Trophoblast cell (in vitro differentiated cells and primary cell): ENCODE results near the gene ATG7.

Experiments used
- DNase-seq, 2 donors: peaks; one replicate each; pipeline ENCODE4 v3.0.0-alpha.2; 2016
- H2AFZ ChIP-seq: 2 replicates; pipeline ENCODE4 v1.6.1; 2013; ENCODE audit warnings: low read length, moderate library complexity, mild to moderate bottlenecking; ENCODE audit not compliant: insufficient read depth, poor library complexity
- H2AK5ac ChIP-seq: 2 replicates; pipeline ENCODE4 v1.6.1; 2013; ENCODE audit warnings: mild to moderate bottlenecking, low read length
- H2BK120ac ChIP-seq: 2 replicates; pipeline ENCODE4 v1.6.1; 2013; ENCODE audit warnings: low read length, mild to moderate bottlenecking, moderate library complexity; ENCODE audit not compliant: insufficient read depth, poor library complexity
- H2BK12ac ChIP-seq: 2 replicates; pipeline ENCODE4 v1.6.1; 2013; ENCODE audit warnings: mild to moderate bottlenecking, low read length, moderate library complexity
- H2BK5ac ChIP-seq: 2 replicates; pipeline ENCODE4 v1.6.1; 2013; ENCODE audit warnings: low read length, low read depth, moderate library complexity, mild to moderate bottlenecking; ENCODE audit not compliant: poor library complexity
- H3K14ac ChIP-seq: 2 replicates; pipeline ENCODE4 v1.6.1; 2013; ENCODE audit warnings: mild to moderate bottlenecking, low read length
- H3K18ac ChIP-seq: 2 replicates; pipeline ENCODE4 v1.6.1; 2013; ENCODE audit warnings: mild to moderate bottlenecking, low read length
- H3K23ac ChIP-seq: 2 replicates; pipeline ENCODE4 v1.6.1; 2013; ENCODE audit warnings: low read length
- H3K27ac ChIP-seq: 2 replicates; pipeline ENCODE4 v1.5.1; 2013; ENCODE audit warnings: low read depth, mild to moderate bottlenecking, inconsistent platforms, low read length, moderate library complexity
- H3K27me3 ChIP-seq: 2 replicates; pipeline ENCODE4 v1.6.1; 2013; ENCODE audit warnings: inconsistent platforms, mild to moderate bottlenecking, low read length, moderate library complexity; ENCODE audit not compliant: insufficient read depth
- H3K36me3 ChIP-seq, 2 experiments: 1 replicate in 1 of 2; 2 replicates in 1 of 2; pipeline ENCODE4 v1.6.1; 2013; ENCODE audit warnings: low read length in 2 of 2, mild to moderate bottlenecking in 2 of 2, moderate library complexity in 1 of 2; ENCODE audit not compliant: insufficient read depth in 2 of 2, control insufficient read depth in 1 of 2
- H3K4ac ChIP-seq: 2 replicates; pipeline ENCODE4 v1.6.1; 2013; ENCODE audit warnings: low read depth, mild to moderate bottlenecking, low read length, moderate library complexity
- H3K4me1 ChIP-seq, 2 experiments: 1 replicate in 1 of 2; 2 replicates in 1 of 2; pipeline ENCODE4 v1.6.1; 2013; ENCODE audit warnings: low read length in 2 of 2, mild to moderate bottlenecking in 2 of 2, moderate library complexity in 1 of 2; ENCODE audit not compliant: insufficient read depth in 2 of 2, control insufficient read depth in 1 of 2
- H3K4me2 ChIP-seq: 2 replicates; pipeline ENCODE4 v1.6.1; 2013; ENCODE audit warnings: inconsistent platforms, mild to moderate bottlenecking, low read length, moderate library complexity
- H3K4me3 ChIP-seq: 2 replicates; pipeline ENCODE4 v1.5.1; 2013; ENCODE audit warnings: mild to moderate bottlenecking, low read depth, low read length, inconsistent platforms
- H3K79me1 ChIP-seq: one replicate; pipeline ENCODE4 v1.6.1; 2013; ENCODE audit warnings: low read length
- H3K79me2 ChIP-seq: 2 replicates; pipeline ENCODE4 v1.6.1; 2013; ENCODE audit warnings: low read length, mild to moderate bottlenecking; ENCODE audit not compliant: control insufficient read depth, insufficient read depth, poor library complexity
- H3K9ac ChIP-seq: 2 replicates; pipeline ENCODE4 v1.6.1; 2013; ENCODE audit warnings: mild to moderate bottlenecking, low read length
- H3K9me3 ChIP-seq: 2 replicates; pipeline ENCODE4 v1.6.1; 2013; ENCODE audit warnings: low read depth, mild to moderate bottlenecking, control low read depth, inconsistent platforms, low read length; ENCODE audit not compliant: insufficient read depth
- H4K12ac ChIP-seq: 2 replicates; pipeline ENCODE4 v1.6.1; 2013; ENCODE audit warnings: low read depth, mild to moderate bottlenecking, low read length, moderate library complexity
- H4K8ac ChIP-seq: 2 replicates; pipeline ENCODE4 v1.6.1; 2013; ENCODE audit warnings: low read depth, mild to moderate bottlenecking, low read length, moderate library complexity
- H4K91ac ChIP-seq: one replicate; pipeline ENCODE4 v1.6.1; 2013; ENCODE audit warnings: low read depth, mild to moderate bottlenecking, low read length, moderate library complexity
- WGBS: extraction: QIAGEN DNeasy Blood & Tissue Kit; methylation state at CpG from one replicate; pipeline ENCODE4 v1.1.7; 2013; ENCODE audit warnings: missing lambda C conversion rate; ENCODE audit not compliant: insufficient read length, insufficient coverage; ENCODE audit errors: extremely low coverage; 5-methylcytosine and 5-hydroxymethylcytosine counted together

ATG7 gene

GRCh38 chr3:11415099-11415498 is 142.9 kb downstream of the ATG7 start:
- WGBS = no CpG with 5 or more reads among the region's 1 CpG
- Histone ChIP-seq H3K4me2 (no peak overlapping the region), H3K27me3 (no peaks in the 10 kb centered on the region), H3K79me2 (no peaks in the 10 kb centered on the region), H4K8ac (no peak overlapping the region), H3K23ac (no peak overlapping the region), H2BK5ac (no peak overlapping the region), H4K12ac (no peak overlapping the region), H3K14ac (no peak overlapping the region), H3K4me3 (no peak overlapping the region), H3K9me3 (no peaks in the 10 kb centered on the region), H4K91ac (no peak overlapping the region), H2BK120ac (no peak overlapping the region), H3K9ac (no peak overlapping the region), H3K4me1 (no peaks in the 10 kb centered on the region), H3K79me1 (no peaks in the 10 kb centered on the region), H2AK5ac (no peak overlapping the region), H2BK12ac (no peak overlapping the region), H3K36me3 (no peaks in the 10 kb centered on the region), H3K4ac (no peak overlapping the region), H2AFZ (no peak overlapping the region), H3K18ac (no peak overlapping the region), H3K27ac (no peak overlapping the region)
- DNase-seq = no peak

- H3K18ac ChIP-seq = no peak overlapping the region
- H4K8ac ChIP-seq = no peak overlapping the region
- H3K27ac ChIP-seq = no peak overlapping the region
- H3K4me1 ChIP-seq = no peaks in the 10 kb centered on the region
- H3K4ac ChIP-seq = no peak overlapping the region
- H4K12ac ChIP-seq = no peak overlapping the region
- no peak overlapping the region for H3K14ac ChIP-seq
- H2BK12ac ChIP-seq = no peak overlapping the region
- H3K27me3 ChIP-seq = no peaks in the 10 kb centered on the region
- H3K4me3 ChIP-seq = no peak overlapping the region
- no peak overlapping the region for H2BK5ac ChIP-seq
- WGBS = no CpG with 5 or more reads among the region's 1 CpG
- no peak overlapping the region for H2AFZ ChIP-seq
- H3K79me2 ChIP-seq = no peaks in the 10 kb centered on the region
- no peak overlapping the region for H3K9ac ChIP-seq
- no peaks in the 10 kb centered on the region for H3K36me3 ChIP-seq
- H3K4me2 ChIP-seq = no peak overlapping the region
- no peak overlapping the region for H4K91ac ChIP-seq
- H3K23ac ChIP-seq = no peak overlapping the region
- H3K9me3 ChIP-seq = no peaks in the 10 kb centered on the region
- DNase-seq = no peak
- no peaks in the 10 kb centered on the region for H3K79me1 ChIP-seq
- H2BK120ac ChIP-seq = no peak overlapping the region
- H2AK5ac ChIP-seq = no peak overlapping the region
Observed at GRCh38 chr3:11420066-11420465, 147.9 kb downstream of the ATG7 start.

GRCh38 chr3:11422291-11422690 is 150.1 kb downstream of the ATG7 start:
- Histone ChIP-seq H3K23ac (no peak overlapping the region), H3K79me2 (no peaks in the 10 kb centered on the region), H3K9ac (no peak overlapping the region), H3K36me3 (no peaks in the 10 kb centered on the region), H3K4me2 (no peak overlapping the region), H3K18ac (no peak overlapping the region), H3K27ac (no peak overlapping the region), H2BK5ac (no peak overlapping the region), H4K12ac (no peak overlapping the region), H4K8ac (no peak overlapping the region), H3K4me3 (no peak overlapping the region), H3K14ac (no peak overlapping the region), H3K4ac (no peak overlapping the region), H3K4me1 (no peaks in the 10 kb centered on the region), H2AK5ac (no peak overlapping the region), H4K91ac (no peak overlapping the region), H2AFZ (no peak overlapping the region), H3K27me3 (no peaks in the 10 kb centered on the region), H3K9me3 (no peaks in the 10 kb centered on the region), H3K79me1 (no peaks in the 10 kb centered on the region), H2BK120ac (no peak overlapping the region), H2BK12ac (no peak overlapping the region)
- no CpG with 5 or more reads among the region's 1 CpG for WGBS
- no peak for DNase-seq

GRCh38 chr3:11423868-11424267 is 151.7 kb downstream of the ATG7 start:
- DNase-seq = no peak
- Histone ChIP-seq H3K4ac (no peak overlapping the region), H3K27me3 (no peaks in the 10 kb centered on the region), H3K18ac (no peak overlapping the region), H3K4me3 (no peak overlapping the region), H2AK5ac (no peak overlapping the region), H2BK12ac (no peak overlapping the region), H2AFZ (no peak overlapping the region), H3K9ac (no peak overlapping the region), H3K4me2 (no peak overlapping the region), H4K91ac (peak overlapping the region; percentile 37), H3K79me1 (no peaks in the 10 kb centered on the region), H2BK120ac (no peak overlapping the region), H3K23ac (no peak overlapping the region), H2BK5ac (no peak overlapping the region), H3K36me3 (no peaks in the 10 kb centered on the region), H3K27ac (no peak overlapping the region), H3K9me3 (no peaks in the 10 kb centered on the region), H3K4me1 (no peaks in the 10 kb centered on the region), H3K79me2 (no peaks in the 10 kb centered on the region), H4K8ac (no peak overlapping the region), H3K14ac (no peak overlapping the region), H4K12ac (peak overlapping the region; percentile 7)
- no CpG with 5 or more reads among the region's 6 CpGs for WGBS
